Esophagus muscularis mucosa (tissue), 4 donors: ENCODE measurements around the gene PAPSS1. TPM values are rescaled to one million over a fixed set of nuclear protein-coding genes. Genes with fewer than 3 reads are reported as not detected.
A peak's percentile ranks its signal among the peaks of the same experiment; 100 is the strongest.

Experiments used
- DNase-seq: peaks from one replicate; pipeline ENCODE4 v3.0.0-alpha.2; 2017; ENCODE audit errors: extremely low spot score
- H3K27ac ChIP-seq, 4 donors: fragments of 200-600 bp; sonication (generic); replicated peaks in 1 of 4; 1 replicate in 3 of 4; 2 replicates in 1 of 4; pipeline ENCODE4 v1.5.1; 2016 to 2019; ENCODE audit warnings: mild to moderate bottlenecking in 1 of 4
- H3K27me3 ChIP-seq, 4 donors: fragments of 200-600 bp; sonication (generic); one replicate each; pipeline versions ENCODE4 v1.5.1 to v1.6.0; 2016 to 2019
- H3K36me3 ChIP-seq, 4 donors: fragments of 200-600 bp; sonication (generic); one replicate each; pipeline ENCODE4 v1.5.1; 2016 to 2019
- H3K4me1 ChIP-seq, 4 donors: fragments of 200-600 bp; sonication (generic); one replicate each; pipeline ENCODE4 v1.5.1; 2016 to 2019
- H3K4me3 ChIP-seq, 4 donors: fragments of 200-600 bp; sonication (generic); 1 replicate in 2 of 4; 2 replicates in 2 of 4; pipeline ENCODE4 v1.5.1; 2016 to 2019; ENCODE audit warnings: mild to moderate bottlenecking in 4 of 4, moderate library complexity in 1 of 4
- H3K9me3 ChIP-seq, 4 donors: fragments of 200-600 bp; sonication (generic); 1 replicate in 3 of 4; 2 replicates in 1 of 4; pipeline ENCODE4 v1.5.1; 2016 to 2019
- EP300 ChIP-seq: sonication (generic); formaldehyde crosslinking; IDR thresholded peaks from one replicate; pipeline ENCODE4 v1.6.1; 2017; ENCODE audit warnings: antibody characterized with exemption
- POLR2A ChIP-seq: fragments of 450-650 bp; IDR thresholded peaks from one replicate; pipeline ENCODE4 v1.6.1; 2017; ENCODE audit warnings: antibody characterized with exemption, moderate library complexity, mild to moderate bottlenecking, low read depth
- POLR2AphosphoS5 ChIP-seq, 2 donors: sonication (generic); formaldehyde crosslinking; IDR thresholded peaks; one replicate each; pipeline ENCODE4 v1.6.1; 2017; ENCODE audit warnings: antibody characterized with exemption in 2 of 2
- WGBS: methylation state at CpG from one replicate; pipeline ENCODE4 v1.1.5; 2018; 5-methylcytosine and 5-hydroxymethylcytosine counted together
- intact Hi-C: fragments of 100-400 bp; cut with DNase I; formaldehyde crosslinking; loops from one replicate; pipeline ENCODE4 v1.15.1; 2023
- total RNA-seq, 4 donors: library from RNA; depleted of rRNA; stranded (reverse); fragments of >200 nt; gene quantifications; one replicate each; pipeline versions ENCODE4 v1.1.0 to v1.2.1, GENCODE V29; 2016
- TF ChIP-seq, protein P1 (sequence below), 3 experiments: fragments of 200-600 bp in 2 of 3; fragments of 450-650 bp in 1 of 3; sonication (generic) in 2 of 3; IDR thresholded peaks; one replicate each; pipeline ENCODE4 v1.5.1; 2017 to 2019; ENCODE audit warnings: antibody characterized with exemption in 3 of 3, mild to moderate bottlenecking in 2 of 3, moderate library complexity in 1 of 3

The PAPSS1 gene
- total RNA-seq = 10 to 100 TPM; 11.6 to 24.4 (median 18.1) TPM

DNA sequence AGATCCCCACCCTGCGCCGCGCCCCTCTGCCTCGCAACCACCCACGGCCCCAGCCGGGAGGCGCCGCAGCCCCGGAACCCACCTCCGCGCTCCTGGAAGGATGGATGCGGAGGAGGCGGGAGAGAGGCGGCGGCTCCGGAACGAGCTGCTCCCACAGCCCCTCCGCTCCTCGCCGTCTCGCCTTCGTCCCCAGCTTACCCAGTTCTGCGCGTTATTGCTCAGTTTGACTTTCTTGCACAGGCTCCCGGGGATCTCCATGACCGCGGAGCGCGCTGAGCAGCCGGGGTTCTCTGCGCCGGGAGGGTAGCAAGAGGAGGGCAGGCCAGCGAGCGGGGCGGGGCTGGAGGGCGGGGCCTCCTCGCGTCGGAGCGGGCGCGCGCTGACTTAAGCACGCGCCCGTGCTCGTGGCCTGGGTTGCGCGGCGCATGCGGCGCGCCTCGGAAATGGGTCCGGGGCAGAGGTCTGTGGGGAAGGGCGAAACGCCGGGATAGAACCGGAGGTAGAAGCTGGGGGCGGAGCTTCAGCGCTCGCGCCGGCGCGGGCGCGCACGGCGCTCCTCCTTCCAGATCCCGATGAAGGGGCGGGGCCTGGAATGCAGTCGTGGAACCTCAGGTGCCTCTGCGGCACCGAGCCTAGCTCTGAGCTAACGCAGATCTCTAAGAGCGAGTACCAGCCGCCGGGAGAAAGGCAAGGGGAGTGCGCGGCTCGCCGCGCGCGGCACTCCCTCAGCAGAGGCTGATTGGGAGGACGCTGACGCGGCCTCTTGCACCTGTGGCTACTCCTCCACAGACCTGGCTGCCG, at the start of gene PAPSS1:
Gene PAPSS1, minus strand, starts transcription at position 313 of the 801 bp plus-strand sequence. Its CDS starts 55 bp downstream, at position 258.
- H3K9me3 ChIP-seq = no peaks in the 10 kb centered on the region
- intact Hi-C loops = no loop called here
- H3K4me1 ChIP-seq = peaks cover 14 to 20% (median 20%) of the 10 kb centered on the region in 4 donors
- 0% methylated on average over 68 of the region's 90 CpGs for WGBS
- peak within 1 kb of the TSS; percentile 79 to 97 (median 90) for H3K4me3 ChIP-seq
- no peaks in the 10 kb centered on the region for H3K36me3 ChIP-seq
- peak; percentile 79 to 89 for TF ChIP-seq POLR2AphosphoS5 (IDR thresholded peaks at IDR 0.05)
- peak; percentile 39 for TF ChIP-seq POLR2A
- no peak for TF ChIP-seq EP300
- H3K27me3 ChIP-seq = no peaks in the 10 kb centered on the region
- DNase-seq = peak; percentile 98
- peak within 1 kb of the TSS; percentile 87 to 93 (median 88) for H3K27ac ChIP-seq

DNA sequence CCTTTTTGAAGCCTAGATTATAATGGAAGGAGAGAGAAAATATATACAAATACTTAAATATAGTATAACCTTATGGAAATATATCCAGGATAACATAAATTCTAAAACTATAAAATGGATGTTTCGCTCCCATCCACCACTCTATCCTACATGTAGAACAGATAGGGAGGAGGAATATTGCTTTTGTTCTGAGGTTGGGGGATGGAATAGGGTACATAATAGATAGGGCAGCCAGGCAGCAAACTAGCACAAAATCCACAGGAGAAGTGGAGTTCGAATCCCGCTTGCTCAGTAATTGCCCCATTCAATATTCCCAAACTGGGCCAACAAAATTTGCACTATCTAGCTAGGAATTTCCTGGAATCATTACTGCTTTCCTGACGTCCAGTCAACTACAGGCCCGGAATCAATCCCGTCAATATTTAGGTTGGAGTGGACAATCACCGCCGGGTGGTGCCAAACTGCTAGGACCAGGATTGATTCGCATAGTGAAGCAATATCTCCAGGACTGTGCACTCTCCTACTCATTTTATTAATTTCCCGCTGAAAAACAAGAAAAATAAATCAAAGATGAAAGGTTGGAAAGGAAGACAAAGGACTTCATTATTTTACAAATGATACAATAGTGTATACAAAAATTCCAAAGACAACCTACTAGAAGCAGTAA, 40.4 kb upstream of the PAPSS1 start:
- Histone ChIP-seq H3K27ac (no peak overlapping the region), H3K36me3 (no peaks in the 10 kb centered on the region), H3K27me3 (no peaks in the 10 kb centered on the region), H3K9me3 (no peaks in the 10 kb centered on the region), H3K4me3 (no peak overlapping the region), H3K4me1 (peaks cover 0 to 3% (median 0%) of the 10 kb centered on the region in 4 donors)
- TF ChIP-seq POLR2A (no peak), POLR2AphosphoS5 (IDR thresholded peaks at IDR 0.05) (no peak), EP300 (no peak)
- TF ChIP-seq, protein P1, sequence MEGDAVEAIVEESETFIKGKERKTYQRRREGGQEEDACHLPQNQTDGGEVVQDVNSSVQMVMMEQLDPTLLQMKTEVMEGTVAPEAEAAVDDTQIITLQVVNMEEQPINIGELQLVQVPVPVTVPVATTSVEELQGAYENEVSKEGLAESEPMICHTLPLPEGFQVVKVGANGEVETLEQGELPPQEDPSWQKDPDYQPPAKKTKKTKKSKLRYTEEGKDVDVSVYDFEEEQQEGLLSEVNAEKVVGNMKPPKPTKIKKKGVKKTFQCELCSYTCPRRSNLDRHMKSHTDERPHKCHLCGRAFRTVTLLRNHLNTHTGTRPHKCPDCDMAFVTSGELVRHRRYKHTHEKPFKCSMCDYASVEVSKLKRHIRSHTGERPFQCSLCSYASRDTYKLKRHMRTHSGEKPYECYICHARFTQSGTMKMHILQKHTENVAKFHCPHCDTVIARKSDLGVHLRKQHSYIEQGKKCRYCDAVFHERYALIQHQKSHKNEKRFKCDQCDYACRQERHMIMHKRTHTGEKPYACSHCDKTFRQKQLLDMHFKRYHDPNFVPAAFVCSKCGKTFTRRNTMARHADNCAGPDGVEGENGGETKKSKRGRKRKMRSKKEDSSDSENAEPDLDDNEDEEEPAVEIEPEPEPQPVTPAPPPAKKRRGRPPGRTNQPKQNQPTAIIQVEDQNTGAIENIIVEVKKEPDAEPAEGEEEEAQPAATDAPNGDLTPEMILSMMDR (IDR thresholded peaks at IDR 0.05) = peak in 1 of 3 experiments; percentile 6
- 81% methylated on average over 10 of the region's 10 CpGs for WGBS
- no peak for DNase-seq
- intact Hi-C loops = no loop called here

DNA sequence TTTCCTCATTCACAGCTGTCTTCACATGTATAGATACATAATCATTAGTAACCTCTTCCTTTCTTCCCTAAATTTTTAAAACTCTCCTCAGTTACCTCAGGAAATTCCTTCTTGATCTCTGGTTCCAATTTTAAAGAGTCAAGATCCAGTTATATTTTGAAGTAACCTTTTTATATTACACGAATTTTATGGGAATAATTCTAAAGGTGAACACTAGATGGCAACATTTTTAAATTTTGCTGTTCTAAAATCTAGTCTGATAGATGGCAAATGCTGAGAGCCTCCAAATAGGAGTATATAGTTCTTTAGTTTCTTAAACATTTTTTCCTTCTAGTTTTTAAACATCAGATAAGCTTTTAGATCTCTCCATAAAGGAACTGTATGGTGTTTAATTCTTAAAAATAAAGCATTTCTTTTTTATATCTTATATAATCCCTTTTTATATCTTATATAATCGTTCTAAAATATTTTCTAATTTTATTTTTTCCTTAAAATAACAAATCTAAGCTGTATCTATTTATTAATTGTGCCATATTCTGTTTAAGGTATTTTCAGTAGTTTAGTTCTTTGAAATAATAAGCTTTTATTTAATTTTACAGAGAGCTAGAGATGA, 37.9 kb upstream of the PAPSS1 start:
- H3K4me3 ChIP-seq = no peak overlapping the region
- H3K36me3 ChIP-seq = no peaks in the 10 kb centered on the region
- peaks cover 0 to 3% (median 0%) of the 10 kb centered on the region in 4 donors for H3K4me1 ChIP-seq
- intact Hi-C loops = loop anchor here (2.0 to 5.0 kb wide), 2 partner anchors 64 to 155 kb away; partner anchors contain the start of gene SGMS2
- 39% methylated on average over 2 of the region's 2 CpGs for WGBS
- H3K27me3 ChIP-seq = no peaks in the 10 kb centered on the region
- no peaks in the 10 kb centered on the region for H3K9me3 ChIP-seq
- H3K27ac ChIP-seq = no peak overlapping the region
- no peak for DNase-seq
- TF ChIP-seq, protein P1 (IDR thresholded peaks at IDR 0.05) = peak; percentile 64 to 74 (median 68)
- no peak for TF ChIP-seq POLR2A

DNA sequence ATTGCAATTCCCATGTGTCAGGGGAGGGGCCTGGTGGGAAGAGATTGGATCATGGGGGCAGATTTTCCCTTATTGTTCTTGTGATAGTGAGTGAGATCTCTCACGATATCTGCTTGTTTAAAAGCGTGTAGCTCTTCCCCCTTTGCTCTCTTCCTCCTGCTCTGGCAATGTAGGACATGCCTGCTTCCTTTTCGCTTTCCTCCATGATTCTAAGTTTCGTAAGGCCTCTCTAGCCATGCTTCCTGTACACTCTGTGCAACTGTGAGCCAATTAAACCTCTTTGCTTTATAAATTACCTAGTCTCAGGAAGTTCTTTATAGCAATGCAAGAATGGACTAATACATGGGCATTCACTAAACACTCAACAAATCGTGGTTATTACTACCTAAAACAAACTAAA, 37.2 kb upstream of the PAPSS1 start:
- 79% methylated on average over 5 of the region's 5 CpGs for WGBS
- no peak for TF ChIP-seq EP300
- TF ChIP-seq, protein P1 (IDR thresholded peaks at IDR 0.05) = no peak
- no peak for TF ChIP-seq POLR2A
- no peak for TF ChIP-seq POLR2AphosphoS5 (IDR thresholded peaks at IDR 0.05)
- no peaks in the 10 kb centered on the region for H3K36me3 ChIP-seq

More for the DNA sequence above, 37.2 kb upstream of the PAPSS1 start:
- Histone ChIP-seq H3K9me3 (no peaks in the 10 kb centered on the region), H3K27me3 (no peaks in the 10 kb centered on the region), H3K27ac (no peak overlapping the region), H3K4me3 (no peak overlapping the region), H3K4me1 (peaks cover 0 to 3% (median 0%) of the 10 kb centered on the region in 4 donors)
- intact Hi-C loops = loop anchor here (5.0 kb wide), 1 partner anchor 65 kb away; the partner anchor contains the start of gene SGMS2
- no peak for DNase-seq
